Neural progenitor cell (in vitro differentiated cells): Measurements from ENCODE around the gene CLTCL1. TPM values are rescaled to one million over a fixed set of nuclear protein-coding genes. Genes with fewer than 3 reads are reported as not detected.

Source experiments
- DNase-seq: peaks from one replicate; pipeline ENCODE4 v3.0.0-alpha.2; 2016; ENCODE audit warnings: low spot score
- H2AFZ ChIP-seq: fragments of 200-600 bp; sonication (generic); replicated peaks from 2 replicates; pipeline ENCODE4 v1.6.1; 2016; ENCODE audit warnings: antibody characterized with exemption
- H3F3A ChIP-seq: fragments of 200-600 bp; sonication (generic); 2 replicates; pipeline ENCODE4 v1.6.1; 2016; ENCODE audit warnings: antibody characterized with exemption, low read depth
- H3K27ac ChIP-seq: fragments of 200-600 bp; sonication (generic); 2 replicates; pipeline ENCODE4 v1.5.1; 2016; ENCODE audit warnings: mild to moderate bottlenecking
- H3K27me3 ChIP-seq: fragments of 200-600 bp; sonication (generic); 2 replicates; pipeline ENCODE4 v1.6.1; 2016; ENCODE audit warnings: mild to moderate bottlenecking, moderate library complexity
- H3K36me3 ChIP-seq: fragments of 200-600 bp; sonication (generic); 2 replicates; pipeline ENCODE4 v1.5.1; 2016
- H3K4me1 ChIP-seq: fragments of 200-600 bp; sonication (generic); 2 replicates; pipeline ENCODE4 v1.6.1; 2016; ENCODE audit warnings: mixed run types
- H3K4me2 ChIP-seq: fragments of 200-600 bp; sonication (generic); 2 replicates; pipeline ENCODE4 v1.6.1; 2016
- H3K4me3 ChIP-seq: fragments of 200-600 bp; sonication (generic); 2 replicates; pipeline ENCODE4 v1.5.1; 2016
- H3K79me2 ChIP-seq: fragments of 200-600 bp; sonication (generic); 2 replicates; pipeline ENCODE4 v1.6.1; 2016; ENCODE audit warnings: low read depth
- H3K9ac ChIP-seq: fragments of 200-600 bp; sonication (generic); 2 replicates; pipeline ENCODE4 v1.6.1; 2016
- H3K9me3 ChIP-seq: fragments of 200-600 bp; sonication (generic); 2 replicates; pipeline ENCODE4 v1.5.1; 2016; ENCODE audit warnings: low read depth
- H4K20me1 ChIP-seq: fragments of 200-600 bp; sonication (generic); 2 replicates; pipeline ENCODE4 v1.6.1; 2016; ENCODE audit warnings: low read depth
- H3K27ac Mint-ChIP-seq: 3 replicates; pipeline ENCODE4 v1.8.0; 2021; ENCODE audit warnings: mixed read lengths
- H3K27me3 Mint-ChIP-seq: 2 replicates; pipeline ENCODE4 v1.8.0; 2022; ENCODE audit warnings: low read depth, mild to moderate bottlenecking, inconsistent platforms, moderate library complexity, mixed read lengths; ENCODE audit not compliant: insufficient read depth
- H3K36me3 Mint-ChIP-seq: 3 replicates; pipeline ENCODE4 v1.8.0; 2021; ENCODE audit warnings: mixed read lengths
- H3K4me1 Mint-ChIP-seq: 3 replicates; pipeline ENCODE4 v1.8.0; 2021; ENCODE audit warnings: mixed read lengths
- H3K4me3 Mint-ChIP-seq: 3 replicates; pipeline ENCODE4 v1.8.0; 2021; ENCODE audit warnings: mild to moderate bottlenecking, moderate library complexity, mixed read lengths
- H3K9me3 Mint-ChIP-seq: 3 replicates; pipeline ENCODE4 v1.8.0; 2020; ENCODE audit warnings: mixed read lengths
- CTCF ChIP-seq: fragments of 200-600 bp; sonication (generic); IDR thresholded peaks from 2 replicates; pipeline ENCODE4 v1.5.1; 2017; ENCODE audit warnings: antibody characterized with exemption, mild to moderate bottlenecking
- EZH2 ChIP-seq: fragments of 200-600 bp; sonication (generic); IDR thresholded peaks from 2 replicates; pipeline ENCODE4 v1.6.1; 2017; ENCODE audit warnings: antibody characterized with exemption, mild to moderate bottlenecking, moderate library complexity
- EZH2phosphoT487 ChIP-seq: fragments of 200-600 bp; sonication (generic); IDR thresholded peaks from 2 replicates; pipeline ENCODE4 v1.6.1; 2017; ENCODE audit warnings: antibody characterized with exemption
- total RNA-seq: library from RNA; depleted of rRNA; stranded (reverse); fragments of >200 nt; gene quantifications from 2 replicates; pipeline ENCODE4 v1.2.3, GENCODE V29; 2015; ENCODE audit warnings: low replicate concordance

CLTCL1 gene
- total RNA-seq, 1 donor from 2014 or later, result 13.7 TPM

GRCh38 chr22:19178657-19179496 lies 112.6 kb downstream of the CLTCL1 start, which contains the start of gene SLC25A1:
TSS of gene SLC25A1 (minus strand) at chr22:19178736. CDS start at chr22:19178673, 63 bp downstream.
- no peaks in the 10 kb centered on the region for H3K36me3 Mint-ChIP-seq
- Histone ChIP-seq H3K27me3 (peaks cover 8% of the 10 kb centered on the region), H3K9me3 (no peaks in the 10 kb centered on the region), H3K27ac (no peak within 1 kb of the TSS), H2AFZ (peak within 1 kb of the TSS; percentile 78), H3K4me1 (peaks cover 7% of the 10 kb centered on the region), H4K20me1 (peaks cover 44% of the 10 kb centered on the region), H3K36me3 (no peaks in the 10 kb centered on the region), H3K79me2 (peaks cover 14% of the 10 kb centered on the region), H3K4me3 (peak within 1 kb of the TSS; percentile 100), H3K9ac (peak within 1 kb of the TSS; percentile 3), H3F3A (peaks cover 23% of the 10 kb centered on the region), H3K4me2 (peak within 1 kb of the TSS; percentile 74)
- peaks cover 3% of the 10 kb centered on the region for H3K27me3 Mint-ChIP-seq
- peak; percentile 96 for DNase-seq
- H3K27ac Mint-ChIP-seq, result no peak within 1 kb of the TSS
- H3K4me1 Mint-ChIP-seq, result peaks cover 17% of the 10 kb centered on the region
- no peak for TF ChIP-seq EZH2
- no peak for TF ChIP-seq EZH2phosphoT487
- peak within 1 kb of the TSS; percentile 89 for H3K4me3 Mint-ChIP-seq
- no peaks in the 10 kb centered on the region for H3K9me3 Mint-ChIP-seq

- peaks cover 18% of the 10 kb centered on the region for H3K79me2 ChIP-seq
- H3K27ac ChIP-seq, result no peak overlapping the region
- Mint-ChIP-seq H3K9me3 (no peaks in the 10 kb centered on the region), H3K4me1 (peaks cover 17% of the 10 kb centered on the region), H3K27me3 (peaks cover 3% of the 10 kb centered on the region), H3K27ac (no peak overlapping the region), H3K4me3 (peak overlapping the region; percentile 64), H3K36me3 (no peaks in the 10 kb centered on the region)
- H4K20me1 ChIP-seq, result peaks cover 50% of the 10 kb centered on the region
- H3F3A ChIP-seq, result peaks cover 23% of the 10 kb centered on the region
- H2AFZ ChIP-seq, result peak overlapping the region; percentile 78
- no peaks in the 10 kb centered on the region for H3K36me3 ChIP-seq
- peaks cover 7% of the 10 kb centered on the region for H3K4me1 ChIP-seq
- TF ChIP-seq EZH2phosphoT487 (no peak), CTCF (no peak), EZH2 (no peak)
- peak; percentile 83 for DNase-seq
- H3K27me3 ChIP-seq, result peaks cover 8% of the 10 kb centered on the region
- H3K9ac ChIP-seq, result peak overlapping the region; percentile 3
- H3K9me3 ChIP-seq, result no peaks in the 10 kb centered on the region
- H3K4me3 ChIP-seq, result peak overlapping the region; percentile 100
- H3K4me2 ChIP-seq, result peak overlapping the region; percentile 74
Observed at GRCh38 chr22:19178065-19178656, 113.4 kb downstream of the CLTCL1 start.

GRCh38 chr22:19177164-19178064 lies 114.1 kb downstream of the CLTCL1 start:
- Histone ChIP-seq H3F3A (peaks cover 23% of the 10 kb centered on the region), H3K4me2 (peak overlapping the region; percentile 74), H4K20me1 (peaks cover 58% of the 10 kb centered on the region), H3K27me3 (peaks cover 8% of the 10 kb centered on the region), H2AFZ (no peak overlapping the region), H3K9me3 (no peaks in the 10 kb centered on the region), H3K4me1 (peaks cover 11% of the 10 kb centered on the region), H3K79me2 (peaks cover 25% of the 10 kb centered on the region), H3K4me3 (peak overlapping the region; percentile 100), H3K9ac (peak overlapping the region; percentile 3), H3K27ac (no peak overlapping the region), H3K36me3 (no peaks in the 10 kb centered on the region)
- Mint-ChIP-seq H3K27ac (no peak overlapping the region), H3K27me3 (peaks cover 3% of the 10 kb centered on the region), H3K36me3 (peaks cover 2% of the 10 kb centered on the region), H3K4me3 (peak overlapping the region; percentile 83), H3K9me3 (no peaks in the 10 kb centered on the region), H3K4me1 (peaks cover 22% of the 10 kb centered on the region)
- peak; percentile 52 for DNase-seq
- TF ChIP-seq EZH2 (no peak), EZH2phosphoT487 (no peak), CTCF (no peak)
